Fibroblast of lung (primary cell): ENCODE results near the gene RANBP1.

Source experiments
- CTCF ChIP-seq, 2 donors: IDR thresholded peaks in 1 of 2; conservative IDR thresholded peaks in 1 of 2; 1 replicate in 1 of 2; 2 replicates in 1 of 2; pipeline ENCODE4 v1.5.1; 2011 to 2012; ENCODE audit warnings: low read length in 2 of 2, control low read depth in 1 of 2, inconsistent platforms in 1 of 2, low read depth in 1 of 2, mild to moderate bottlenecking in 1 of 2
- EZH2 ChIP-seq: IDR thresholded peaks from 2 replicates; pipeline ENCODE4 v1.5.1; 2012; ENCODE audit warnings: low read length, control low read depth, mild to moderate bottlenecking; ENCODE audit errors: missing control alignments

DNA sequence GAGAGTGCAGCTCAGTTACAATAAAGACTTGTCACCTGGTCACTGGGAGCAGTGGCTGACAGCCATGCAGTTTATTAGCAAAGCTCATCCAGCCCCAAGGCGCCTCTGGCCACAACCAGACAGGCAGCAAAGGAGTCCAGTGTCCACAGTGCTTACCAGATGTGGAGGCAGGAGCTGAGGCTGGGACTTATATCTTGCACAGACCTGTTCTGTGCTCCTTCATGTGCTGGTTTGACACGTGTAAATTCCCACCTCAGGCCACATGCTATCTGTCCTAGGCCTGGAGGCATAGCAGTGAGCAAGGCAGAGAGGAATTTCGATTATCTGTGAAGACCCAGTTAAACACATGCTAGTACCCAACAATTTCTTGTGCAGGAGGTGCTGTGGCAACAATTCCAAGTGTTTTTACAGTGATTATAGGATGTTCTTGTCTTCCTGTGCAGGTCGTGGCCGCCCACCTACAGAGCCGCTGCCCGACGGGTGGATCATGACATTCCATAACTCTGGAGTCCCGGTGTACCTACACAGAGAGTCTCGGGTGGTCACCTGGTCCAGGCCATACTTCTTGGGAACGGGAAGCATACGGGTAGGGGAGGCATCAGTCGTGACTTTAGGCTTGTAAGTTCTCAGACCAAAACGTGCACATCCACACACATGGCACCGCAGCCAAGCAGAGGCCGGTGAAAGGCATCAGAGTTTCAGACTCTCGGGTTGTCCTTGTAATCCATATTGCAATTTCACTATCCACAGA is 26.5 kb upstream of the RANBP1 start:
- TF ChIP-seq CTCF (conservative IDR thresholded peaks at IDR 0.05 in 1 of 2, IDR thresholded peaks at IDR 0.05 in 1 of 2; ENCODE audit: low read depth in 1 of 2, low read length in 2 of 2) (no peak), EZH2 (no peak)
